NCI-H774 (cell line): ENCODE measurements around the gene CMTM3.
A peak's percentile ranks its signal among the peaks of the same experiment; 100 is the strongest.
"Not testable (repeated sequence)": the region's sequence is repeated elsewhere in the genome, so short reads cannot be mapped to it uniquely, and the experiment has no call there.

Experiments used
- DNase-seq: peaks from one replicate; lab custom pipeline; 2025; lab: John Stamatoyannopoulos, UW

Gene CMTM3

DNA sequence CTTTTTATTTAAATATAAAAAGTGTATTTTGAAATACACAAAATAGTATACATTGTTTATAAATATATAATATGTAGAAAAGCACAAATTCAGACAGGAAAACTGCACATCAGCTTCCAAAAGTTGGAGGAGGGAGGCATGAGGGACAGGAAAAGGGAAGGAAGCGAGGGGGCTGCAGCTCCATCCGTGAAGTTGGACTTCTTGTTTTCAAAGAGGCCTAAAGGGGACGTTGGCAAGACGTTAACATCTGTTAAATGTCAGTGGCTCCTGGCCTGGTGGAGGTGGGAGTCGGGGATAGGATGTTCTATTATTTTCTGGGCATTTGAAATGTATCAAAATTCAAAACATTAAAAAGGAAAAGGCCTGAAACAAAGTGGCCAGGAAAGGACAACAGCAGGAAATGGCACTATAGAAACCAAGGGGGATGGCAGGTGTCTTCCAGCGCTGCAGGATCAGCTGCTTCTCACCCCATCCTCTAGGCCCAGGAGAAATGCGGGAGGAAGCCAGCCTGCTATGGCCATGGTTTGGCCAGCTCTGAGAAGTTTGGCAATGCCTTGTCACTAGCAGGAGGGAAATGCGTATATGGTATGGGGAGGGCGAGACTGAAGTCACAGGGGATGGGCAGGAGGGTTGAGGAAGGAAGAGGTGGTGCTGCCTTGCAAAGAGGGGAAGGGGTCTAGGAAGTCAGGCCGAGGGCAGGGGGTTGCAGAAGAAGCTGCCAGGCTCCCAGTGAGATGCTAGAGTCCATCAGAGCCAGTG is 18.8 kb upstream of the CMTM3 start:
- DNase-seq = no peak

GRCh38 chr16:66587881-66588600 is 16.5 kb upstream of the CMTM3 start:
- DNase-seq = no peak

DNA sequence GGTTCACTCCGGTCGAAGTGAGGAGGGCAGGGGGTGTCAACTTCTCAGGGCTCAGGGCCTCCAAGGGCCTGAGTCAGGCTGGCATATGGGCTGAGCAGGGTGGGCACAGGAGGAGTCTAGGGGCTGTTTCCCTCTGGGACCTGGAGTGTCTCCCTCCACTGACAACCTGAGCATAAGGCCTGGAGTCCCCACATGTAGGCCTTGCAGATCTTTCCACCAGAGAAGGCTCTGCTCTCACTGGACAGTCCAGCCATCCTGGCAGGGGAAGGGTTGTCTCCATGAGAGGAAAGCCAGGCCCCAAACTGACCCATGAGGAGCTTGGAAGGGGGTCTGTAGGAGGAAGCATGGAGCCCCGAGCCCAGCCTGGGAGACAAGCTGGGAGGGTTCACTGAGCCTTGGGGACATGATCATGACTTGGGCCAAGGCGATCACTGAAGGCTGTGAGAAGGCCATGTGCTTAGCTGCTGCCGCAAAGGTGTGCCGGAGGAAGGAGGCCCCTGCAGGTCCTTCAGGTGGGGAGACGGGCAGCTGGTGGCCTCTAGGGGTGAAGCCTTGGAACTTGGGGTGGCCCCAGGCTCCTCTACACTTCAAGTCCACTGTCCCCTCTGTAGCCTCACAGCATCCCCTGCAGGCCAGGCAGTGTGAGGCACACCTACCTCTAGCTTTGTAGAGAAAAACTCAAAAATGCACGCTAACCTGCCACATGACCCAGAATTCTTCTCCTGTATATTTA is 15.4 kb upstream of the CMTM3 start:
- DNase-seq = no peak

- no peak for DNase-seq
Observed at GRCh38 chr16:66590322-66590721, 14.2 kb upstream of the CMTM3 start.

- no peak for DNase-seq
Observed at GRCh38 chr16:66591018-66591417, 13.5 kb upstream of the CMTM3 start.

GRCh38 chr16:66592241-66592640 is 12.3 kb upstream of the CMTM3 start:
- DNase-seq = no peak

DNA sequence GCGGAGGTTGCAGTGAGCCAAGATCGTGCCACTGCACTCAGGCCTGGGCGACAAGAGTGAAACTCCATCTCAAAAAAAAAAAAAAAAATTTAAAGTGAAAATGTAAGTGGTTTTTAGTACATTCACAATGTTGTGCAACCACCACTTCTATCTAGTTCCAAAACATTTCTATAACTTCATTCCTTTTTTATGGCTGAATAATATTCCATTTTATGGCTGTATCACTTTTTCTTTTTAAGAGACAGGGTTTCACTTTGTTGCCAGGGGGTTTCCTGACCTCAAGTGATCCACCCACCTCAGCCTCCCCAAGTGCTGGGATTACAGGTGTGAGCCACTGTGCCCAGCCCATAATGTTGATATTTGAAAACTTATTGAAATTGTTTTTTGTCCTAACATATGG is 11.7 kb upstream of the CMTM3 start:
- DNase-seq = no peak

DNA sequence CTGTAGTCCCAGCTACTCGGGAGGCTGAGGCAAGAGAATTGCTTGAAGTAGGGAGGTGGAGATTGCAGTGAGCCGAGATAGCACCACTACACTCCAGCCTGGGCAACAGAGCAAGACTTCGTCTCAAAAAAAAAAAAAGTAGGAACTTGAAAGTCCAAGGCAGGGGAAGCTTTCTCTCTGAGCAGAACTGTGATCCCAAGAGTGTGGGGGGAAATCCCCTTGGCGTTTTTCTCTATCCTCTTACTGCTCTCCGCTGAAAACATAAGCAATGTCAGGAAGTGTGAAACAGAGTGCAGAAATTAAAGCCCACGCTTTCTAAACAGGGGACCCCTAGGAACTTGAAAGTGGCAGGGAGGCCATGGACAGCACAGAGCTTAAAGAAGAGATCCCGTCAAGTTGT is 9.8 kb upstream of the CMTM3 start:
- no peak for DNase-seq

GRCh38 chr16:66596559-66596958 is 7.9 kb upstream of the CMTM3 start:
- DNase-seq = not testable (repeated sequence)

DNA sequence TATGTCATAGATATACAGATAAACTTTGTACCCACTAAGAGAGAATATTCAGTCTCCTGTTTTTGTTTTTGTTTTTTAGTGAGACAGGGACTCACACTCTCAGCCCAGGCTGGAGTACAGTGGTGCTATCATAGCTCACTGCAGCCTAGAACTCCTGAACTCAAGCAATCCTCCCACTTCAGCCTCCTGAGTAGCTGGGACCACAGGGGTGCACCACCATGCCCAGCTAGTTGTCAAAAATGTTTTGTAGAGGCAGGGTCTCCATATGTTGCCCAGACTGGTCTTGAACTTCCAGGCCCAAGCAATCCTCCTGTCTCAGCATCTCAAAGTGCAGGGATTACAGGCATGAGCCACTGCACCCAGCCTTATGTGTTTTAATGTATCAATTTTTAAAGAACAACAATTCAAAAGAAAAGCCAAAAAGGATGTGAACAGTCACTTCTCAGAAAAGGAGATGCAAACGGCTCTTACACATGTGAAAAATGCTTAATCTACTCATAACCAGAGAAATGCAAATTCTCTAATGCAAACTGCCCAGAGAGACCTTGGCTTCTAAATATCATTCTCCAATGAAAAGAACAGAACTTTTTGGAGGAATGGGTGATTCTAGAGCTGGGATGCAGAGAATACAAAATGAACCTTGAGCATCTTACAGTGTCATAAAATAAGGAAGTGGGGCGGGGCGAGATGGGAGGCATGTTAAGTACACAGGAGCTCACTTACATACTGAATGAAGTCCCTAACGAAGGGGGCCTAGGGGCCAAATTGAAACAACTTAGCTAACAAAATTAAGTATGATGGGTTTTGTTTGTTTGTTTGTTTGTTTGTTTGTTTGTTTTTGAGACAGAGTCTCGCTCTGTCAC is 7.3 kb upstream of the CMTM3 start:
- no peak for DNase-seq

DNA sequence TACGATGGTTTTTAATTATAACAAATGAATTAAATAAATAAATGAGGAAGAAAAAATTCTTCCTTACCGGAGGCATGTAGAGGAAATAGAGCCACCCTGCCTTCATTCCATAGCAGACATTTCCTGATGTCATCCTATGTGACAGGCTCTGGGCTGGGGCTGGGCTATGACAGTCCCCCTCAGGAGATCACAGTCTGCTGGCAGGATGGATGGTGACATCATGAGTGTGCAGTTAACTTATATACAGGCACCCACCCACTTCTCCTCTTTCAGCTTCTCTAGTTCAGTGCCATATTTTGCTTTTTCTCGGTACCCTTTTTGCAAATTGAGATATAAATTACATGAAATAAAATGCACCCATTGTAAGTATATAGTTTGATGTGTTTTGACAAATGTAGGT is 6.4 kb upstream of the CMTM3 start:
- no peak for DNase-seq

GRCh38 chr16:66599726-66600125 is 4.8 kb upstream of the CMTM3 start:
- no peak for DNase-seq

GRCh38 chr16:66600477-66600876 is 4.0 kb upstream of the CMTM3 start:
- no peak for DNase-seq

DNA sequence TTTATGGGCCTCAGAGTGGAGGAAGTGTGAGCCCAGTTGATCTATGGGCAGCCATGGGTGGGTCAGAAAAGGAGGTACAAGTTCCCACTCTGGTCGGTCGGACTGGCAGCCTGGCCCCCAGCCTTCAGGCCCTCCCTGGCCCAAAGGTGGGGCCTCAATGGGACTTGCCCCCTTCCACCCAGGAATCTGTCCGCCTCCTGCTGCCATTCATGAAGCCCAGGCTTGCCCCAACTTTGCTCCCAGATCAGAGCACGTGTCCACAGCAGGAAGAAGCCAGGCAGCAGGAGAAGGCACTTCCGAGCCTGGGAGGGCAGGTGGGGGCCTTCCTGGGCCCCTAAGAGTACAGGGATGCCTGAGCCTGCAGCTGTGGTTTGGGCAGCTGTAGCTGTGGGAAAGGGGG is 3.0 kb upstream of the CMTM3 start:
- no peak for DNase-seq

GRCh38 chr16:66603537-66604375 is 748 bp upstream of the CMTM3 start:
- DNase-seq = peak; percentile 5

DNA sequence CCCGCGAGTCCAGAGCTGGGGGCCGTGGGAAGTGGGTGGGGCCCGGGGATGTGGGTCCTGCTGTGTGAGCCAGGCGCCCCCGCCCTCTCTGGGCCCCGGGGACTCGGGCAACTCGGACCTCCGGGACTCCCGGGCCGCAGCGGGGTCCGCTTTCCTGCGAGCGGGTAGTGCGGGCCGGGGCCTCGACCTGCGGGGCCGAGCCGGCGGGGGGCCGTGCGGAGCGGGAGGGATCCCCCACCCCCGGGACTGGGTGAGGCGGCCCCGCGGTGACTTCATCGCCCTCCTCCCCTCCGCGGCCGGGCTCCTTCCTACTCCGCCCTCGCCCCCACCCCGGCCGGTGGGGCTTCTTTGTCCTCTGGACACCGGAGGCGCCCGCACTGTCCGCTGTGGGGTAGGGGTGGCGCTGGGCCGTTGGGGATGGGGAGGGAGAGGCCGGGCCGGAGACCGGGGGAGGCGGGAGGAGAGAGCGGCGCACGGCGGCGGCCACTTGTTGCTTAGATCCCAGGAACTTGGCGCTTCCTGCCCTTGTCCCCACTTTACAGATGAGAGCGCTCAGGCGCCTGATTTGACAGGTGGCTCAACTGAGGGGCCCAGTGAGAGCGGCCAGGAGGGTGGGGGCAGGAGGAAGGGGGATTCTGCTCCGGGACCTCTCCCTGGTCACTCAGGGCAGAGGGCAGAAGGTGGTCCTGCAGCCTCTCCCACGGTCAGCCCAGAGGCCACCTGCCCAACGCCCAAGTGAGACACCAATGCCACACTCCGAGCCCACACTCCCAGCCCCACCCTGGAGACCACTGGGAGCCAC is 874 bp downstream of the CMTM3 start:
- DNase-seq = no peak

DNA sequence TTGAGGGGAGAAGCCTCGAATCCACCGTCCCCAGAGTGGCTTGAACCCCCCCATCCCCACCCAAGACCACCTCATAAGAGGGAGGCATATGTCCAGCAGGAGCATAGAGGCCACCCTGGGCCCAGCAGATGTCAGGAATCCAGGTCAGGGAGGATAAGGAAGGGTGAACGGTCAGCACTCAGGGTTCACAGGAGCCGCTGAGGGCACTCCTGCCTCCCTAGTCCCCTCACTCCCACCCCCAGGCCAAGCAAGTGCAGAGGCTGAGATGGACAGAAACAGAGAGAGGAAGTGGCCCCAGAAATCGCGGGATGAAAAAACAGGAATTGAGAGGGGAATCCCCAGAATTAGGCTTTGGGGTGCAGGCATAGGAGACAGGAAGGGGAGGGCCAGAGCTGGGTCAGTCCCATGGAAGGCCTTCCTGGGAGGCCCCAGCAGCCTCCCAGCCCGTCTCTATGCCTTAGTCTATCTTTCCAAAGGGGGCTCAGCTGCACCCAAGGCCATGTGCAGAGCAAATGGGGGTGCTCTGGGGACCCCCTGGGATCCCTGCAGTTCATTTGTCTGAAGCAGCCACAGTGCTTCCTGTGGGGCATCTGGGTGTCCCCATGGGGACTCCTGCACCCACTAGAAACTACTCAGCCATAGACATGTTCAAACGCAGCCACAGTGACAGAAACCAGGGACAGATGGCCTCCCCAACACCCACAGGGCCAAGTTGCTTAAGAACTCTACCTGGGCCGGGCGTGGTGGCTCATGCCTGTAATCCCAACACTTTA is 1.7 kb downstream of the CMTM3 start:
- no peak for DNase-seq

- DNase-seq = peak; percentile 15
Observed at GRCh38 chr16:66608241-66609138, 4.0 kb downstream of the CMTM3 start.
